HCT116 (cell line): ENCODE results near the gene CD44. TPM values are rescaled to one million over a fixed set of nuclear protein-coding genes. Genes with fewer than 3 reads are reported as not detected.

Experiments
- ATAC-seq: fragments of 200-7000 bp; cut with Tn5 transposase; 2 replicates; pipeline ENCODE4 v1.9.1; 2020; ENCODE audit warnings: mild to moderate bottlenecking, moderate library complexity
- BruUV-seq: library from RNA; stranded (reverse); fragments of 400-500 nt; replicated peaks from 2 replicates; lab custom pipeline; 2021; lab: Mats Ljungman, UMichigan
- CTCF ChIA-PET: fragments of 300-600 bp; sonication (Branson Sonifier 250); formaldehyde crosslinking; loops from one replicate; lab custom pipeline; 2021; ENCODE audit warnings: antibody characterized with exemption; lab: Charles Lee
- POLR2A ChIA-PET: fragments of 300-600, 350-600 bp; sonication (Branson Sonifier 250); formaldehyde crosslinking; loops from one replicate; lab custom pipeline; 2021; ENCODE audit warnings: antibody characterized with exemption; lab: Charles Lee
- RAD21 ChIA-PET, 2 experiments: fragments of 300-600 bp; sonication (Branson Sonifier 250); formaldehyde crosslinking; loops; one replicate each; lab custom pipeline; 2023; ENCODE audit warnings: low total read pairs in 2 of 2; ENCODE audit not compliant: uncharacterized antibody in 2 of 2, unreplicated experiment in 2 of 2, low non-redundant PET in 1 of 2; lab: Charles Lee
- DNase-seq: peaks from one replicate; pipeline ENCODE4 v3.0.0-alpha.2; 2010; ENCODE audit warnings: low read depth, low spot score
- H2AFZ ChIP-seq: fragments of 200-600 bp; shearing (Covaris generic), sonication (generic); 2 replicates; pipeline ENCODE4 v1.6.1; 2017; ENCODE audit warnings: low read depth, mixed run types, mixed read lengths, antibody characterized with exemption, low read length; ENCODE audit not compliant: poor library complexity, severe bottlenecking
- H3K27ac ChIP-seq: 2 replicates; pipeline ENCODE4 v1.5.1; 2012; ENCODE audit warnings: low read depth, low read length
- H3K27me3 ChIP-seq: fragments of 200-600 bp; sonication (generic); 2 replicates; pipeline ENCODE4 v1.6.1; 2016; ENCODE audit warnings: mixed run types, low read length, mixed read lengths; ENCODE audit not compliant: insufficient read depth
- H3K36me3 ChIP-seq, 2 experiments: fragments of 200-500 bp in 1 of 2; fragments of 200-600 bp in 1 of 2; sonication (Bioruptor generic) in 1 of 2; sonication (generic) in 1 of 2; 2 replicates each; pipeline versions ENCODE4 v1.5.1 to v1.6.1; 2014 to 2016; ENCODE audit warnings: low read length in 2 of 2, inconsistent platforms in 1 of 2, mixed read lengths in 1 of 2, mixed run types in 1 of 2; ENCODE audit not compliant: insufficient read depth in 2 of 2, control insufficient read depth in 1 of 2
- H3K4me1 ChIP-seq, 2 experiments: fragments of 200-600 bp in 1 of 2; sonication (generic) in 1 of 2; 2 replicates each; pipeline versions ENCODE4 v1.5.1 to v1.6.1; 2012 to 2017; ENCODE audit warnings: low read length in 2 of 2, inconsistent platforms in 1 of 2, mild to moderate bottlenecking in 1 of 2, mixed read lengths in 1 of 2, mixed run types in 1 of 2, moderate library complexity in 1 of 2; ENCODE audit not compliant: insufficient read depth in 2 of 2, control insufficient read depth in 1 of 2
- H3K4me2 ChIP-seq: fragments of 200-600 bp; sonication (generic); 2 replicates; pipeline ENCODE4 v1.6.1; 2017; ENCODE audit warnings: mixed run types, low read length, mixed read lengths
- H3K4me3 ChIP-seq, 2 experiments: fragments of 200-600 bp in 1 of 2; sonication (generic) in 1 of 2; replicated peaks in 1 of 2; 2 replicates each; pipeline ENCODE4 v1.5.1; 2011 to 2016; ENCODE audit warnings: low read length in 2 of 2, control low read depth in 1 of 2, low read depth in 1 of 2, mild to moderate bottlenecking in 1 of 2, mixed read lengths in 1 of 2, mixed run types in 1 of 2
- H3K79me2 ChIP-seq: fragments of 200-600 bp; sonication (generic); 2 replicates; pipeline ENCODE4 v1.6.1; 2017; ENCODE audit warnings: mild to moderate bottlenecking, mixed run types, low read length, moderate library complexity, mixed read lengths; ENCODE audit not compliant: insufficient read depth
- H3K9ac ChIP-seq: fragments of 200-600 bp; sonication (generic); 2 replicates; pipeline ENCODE4 v1.6.1; 2016; ENCODE audit warnings: low read length, mixed read lengths
- H3K9me2 ChIP-seq: fragments of 200-600 bp; sonication (generic), shearing (Covaris generic); 2 replicates; pipeline ENCODE4 v1.6.1; 2017; ENCODE audit warnings: mixed run types, mild to moderate bottlenecking, moderate library complexity; ENCODE audit not compliant: insufficient read depth
- H3K9me3 ChIP-seq, 2 experiments: fragments of 200-500 bp in 1 of 2; fragments of 200-600 bp in 1 of 2; sonication (Bioruptor generic) in 1 of 2; sonication (generic) in 1 of 2; 2 replicates each; pipeline ENCODE4 v1.6.1; 2014 to 2017; ENCODE audit warnings: low read length in 2 of 2, mixed read lengths in 2 of 2, inconsistent platforms in 1 of 2, low read depth in 1 of 2, mild to moderate bottlenecking in 1 of 2, mixed run types in 1 of 2, moderate library complexity in 1 of 2; ENCODE audit not compliant: control insufficient read depth in 1 of 2, insufficient read depth in 1 of 2
- H4K20me1 ChIP-seq: fragments of 200-600 bp; sonication (generic), shearing (Covaris generic); 2 replicates; pipeline ENCODE4 v1.6.1; 2017; ENCODE audit warnings: mixed run types, mild to moderate bottlenecking, moderate library complexity; ENCODE audit not compliant: insufficient read depth
- EZH2 ChIP-seq: fragments of 200-600 bp; sonication (generic); IDR thresholded peaks from 2 replicates; pipeline ENCODE4 v1.6.1; 2017; ENCODE audit warnings: antibody characterized with exemption, mixed run types
- MAX ChIP-seq: IDR thresholded peaks from 2 replicates; pipeline ENCODE4 v1.6.1; 2012
- REST ChIP-seq: IDR thresholded peaks from 2 replicates; pipeline ENCODE4 v1.6.1; 2012; ENCODE audit warnings: low read depth
- SP1 ChIP-seq: IDR thresholded peaks from 2 replicates; pipeline ENCODE4 v1.6.1; 2012; ENCODE audit warnings: low read depth
- ZFX ChIP-seq: fragments of 450-650 bp; IDR thresholded peaks from 2 replicates; pipeline ENCODE4 v1.6.1; 2017
- intact Hi-C: fragments of 100-400 bp; cut with micrococcal nuclease; formaldehyde crosslinking; loops from 2 replicates; pipeline ENCODE4 v1.10.0; 2022
- total RNA-seq: library from RNA; stranded (reverse); gene quantifications from one replicate; pipeline ENCODE4 v1.2.1, GENCODE V29; 2021; ENCODE audit not compliant: unreplicated experiment

Gene CD44
- total RNA-seq, 1 experiment from 2014 or later: 742 TPM

GRCh38 chr11:35227576-35228327, 88.8 kb downstream of the CD44 start:
- RAD21 ChIA-PET: no interaction called here
- H3K36me3 ChIP-seq: peaks cover 47 to 57% of the 10 kb centered on the region in 2 experiments
- ATAC-seq (no peak), DNase-seq (no peak)
- no peaks in the 10 kb centered on the region for H3K9me3 ChIP-seq
- H2AFZ ChIP-seq: no peak overlapping the region
- no peaks in the 10 kb centered on the region for H3K79me2 ChIP-seq
- H3K9me2 ChIP-seq: no peaks in the 10 kb centered on the region
- no peaks in the 10 kb centered on the region for H3K27me3 ChIP-seq
- no peaks in the 10 kb centered on the region for H4K20me1 ChIP-seq
- CTCF ChIA-PET: interaction anchor here (1.5 kb wide), 1 partner anchor 10 kb away, joined by 4 read pairs; no protein-coding TSS in a partner anchor
- no peak overlapping the region for H3K4me3 ChIP-seq
- H3K4me1 ChIP-seq: no peaks in the 10 kb centered on the region
- BruUV-seq: no TSS peak
- POLR2A ChIA-PET: no interaction called here
- no peak overlapping the region for H3K27ac ChIP-seq
- no peak overlapping the region for H3K4me2 ChIP-seq
- intact Hi-C loops: no loop called here
- no peak overlapping the region for H3K9ac ChIP-seq
- TF ChIP-seq MAX (no peak), REST (no peak), SP1 (no peak), EZH2 (no peak), ZFX (no peak)
